Hematopoietic multipotent progenitor cell treated with erythropoietin and hydrocortisone succinate and interleukin-3 and kit ligand, for 4 days (in vitro differentiated cells): ENCODE data around the gene CCDC124.
"Not testable (repeated sequence)": the region's sequence is repeated elsewhere in the genome, so short reads cannot be mapped to it uniquely, and the experiment has no call there.

Experiments
- DNase-seq: peaks from one replicate; pipeline ENCODE4 v3.0.0-alpha.2; 2015

The CCDC124 gene

GRCh38 chr19:17954401-17954800 lies 21.6 kb downstream of the CCDC124 start:
- DNase-seq: no peak

- no peak for DNase-seq
Measured at GRCh38 chr19:17957149-17957849, 24.5 kb downstream of the CCDC124 start.

- DNase-seq: no peak
Measured at GRCh38 chr19:17957885-17958284, 25.1 kb downstream of the CCDC124 start.

- DNase-seq: no peak
Measured at GRCh38 chr19:17963936-17964691, 31.3 kb downstream of the CCDC124 start.

GRCh38 chr19:17965370-17966128 lies 32.7 kb downstream of the CCDC124 start:
- no peak for DNase-seq

GRCh38 chr19:17966129-17966483 lies 33.3 kb downstream of the CCDC124 start:
- no peak for DNase-seq

- no peak for DNase-seq
Measured at GRCh38 chr19:17966550-17967256, 33.9 kb downstream of the CCDC124 start, which contains the start of gene KCNN1. KCNN1 (plus strand) TSS chr19:17967107; CDS start chr19:17973889, 6,782 bp downstream.

GRCh38 chr19:17967257-17968051 lies 34.6 kb downstream of the CCDC124 start:
- DNase-seq: no peak

- no peak for DNase-seq
Measured at GRCh38 chr19:17968362-17968761, 35.5 kb downstream of the CCDC124 start.

- DNase-seq: no peak
Measured at GRCh38 chr19:17969096-17969792, 36.4 kb downstream of the CCDC124 start.

- DNase-seq: no peak
Measured at GRCh38 chr19:17972230-17972629, 39.4 kb downstream of the CCDC124 start.

GRCh38 chr19:17973759-17974158 lies 40.9 kb downstream of the CCDC124 start:
- DNase-seq: no peak

GRCh38 chr19:17974551-17974950 lies 41.7 kb downstream of the CCDC124 start:
- no peak for DNase-seq

- no peak for DNase-seq
Measured at GRCh38 chr19:17975032-17975431, 42.2 kb downstream of the CCDC124 start.

- no peak for DNase-seq
Measured at GRCh38 chr19:17977021-17977420, 44.2 kb downstream of the CCDC124 start.

GRCh38 chr19:17977488-17977887 lies 44.7 kb downstream of the CCDC124 start:
- DNase-seq: no peak

GRCh38 chr19:17981611-17982010 lies 48.8 kb downstream of the CCDC124 start:
- no peak for DNase-seq

GRCh38 chr19:17982430-17982829 lies 49.6 kb downstream of the CCDC124 start:
- DNase-seq: no peak

- DNase-seq: no peak
Measured at GRCh38 chr19:17985037-17985818, 52.4 kb downstream of the CCDC124 start.

- not testable (repeated sequence) for DNase-seq
Measured at GRCh38 chr19:17986569-17986968, 53.8 kb downstream of the CCDC124 start.

GRCh38 chr19:17988161-17988560 lies 55.3 kb downstream of the CCDC124 start:
- DNase-seq: no peak
